Activated T-helper 2 cell treated with anti-CD3 and anti-CD28 coated beads, Interferon-gamma antibody, Interleukin-2, Interleukin-4, amounts not matched to agents 10 μg/mL and 5 μg/mL and 100 μg/mL, durations not matched to agents 14 hours and 24 hours and 36 hours (primary cell): Measurements from ENCODE around the gene CCDC70. TPM values are rescaled to one million over a fixed set of nuclear protein-coding genes. Genes with fewer than 3 reads are reported as not detected.
A peak's percentile ranks its signal among the peaks of the same experiment; 100 is the strongest.

Experiments used
- DNase-seq: peaks from one replicate; pipeline ENCODE4 v3.0.0; 2021; ENCODE audit warnings: low spot score
- H3K27ac Mint-ChIP-seq: one replicate; pipeline ENCODE4 v1.8.0; 2021; ENCODE audit warnings: mixed read lengths
- H3K27me3 Mint-ChIP-seq: one replicate; pipeline ENCODE4 v1.8.0; 2021; ENCODE audit warnings: low read depth, mixed read lengths
- H3K36me3 Mint-ChIP-seq: one replicate; pipeline ENCODE4 v1.8.0; 2021; ENCODE audit warnings: low read depth, mixed read lengths
- H3K4me1 Mint-ChIP-seq: one replicate; pipeline ENCODE4 v1.8.0; 2021; ENCODE audit warnings: low read depth, mixed read lengths
- H3K4me3 Mint-ChIP-seq: one replicate; pipeline ENCODE4 v1.8.0; 2021; ENCODE audit warnings: low read depth, mild to moderate bottlenecking, moderate library complexity, mixed read lengths
- H3K9me3 Mint-ChIP-seq: one replicate; pipeline ENCODE4 v1.8.0; 2021; ENCODE audit warnings: mixed read lengths
- intact Hi-C: fragments of 100-400 bp; cut with micrococcal nuclease; formaldehyde crosslinking; loops from one replicate; pipeline ENCODE4 v1.15.1; 2023
- total RNA-seq: library from RNA; stranded (reverse); gene quantifications from 2 replicates; pipeline ENCODE4 v1.2.3, GENCODE V29; 2022

CCDC70 gene
- total RNA-seq, 1 donor from 2014 or later: not detected

DNA sequence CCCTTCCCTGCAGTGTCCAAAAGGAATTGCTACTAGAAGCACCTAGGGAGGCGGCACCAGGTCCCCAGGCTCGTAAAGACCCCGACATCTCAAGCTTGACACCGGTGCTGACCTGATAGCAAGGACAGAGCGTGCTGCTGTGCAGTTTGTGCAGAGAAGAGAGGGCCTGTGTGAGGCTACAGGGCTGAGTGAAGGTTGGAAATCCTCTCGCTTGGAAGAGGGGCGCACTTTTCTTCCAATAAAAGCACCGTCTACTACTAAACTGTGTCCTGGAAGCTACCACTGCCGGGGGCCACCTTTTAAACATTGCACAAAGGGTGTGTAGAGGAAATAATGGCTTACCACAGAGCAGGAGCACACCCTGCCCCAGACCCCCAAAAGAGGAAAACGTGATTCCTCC, 27.8 kb upstream of the CCDC70 start:
- Mint-ChIP-seq H3K9me3 (no peaks in the 10 kb centered on the region), H3K4me3 (no peak overlapping the region), H3K4me1 (peaks cover 17% of the 10 kb centered on the region), H3K27me3 (peaks cover 40% of the 10 kb centered on the region), H3K27ac (no peak overlapping the region), H3K36me3 (no peaks in the 10 kb centered on the region)
- intact Hi-C loops: no loop called here
- no peak for DNase-seq

DNA sequence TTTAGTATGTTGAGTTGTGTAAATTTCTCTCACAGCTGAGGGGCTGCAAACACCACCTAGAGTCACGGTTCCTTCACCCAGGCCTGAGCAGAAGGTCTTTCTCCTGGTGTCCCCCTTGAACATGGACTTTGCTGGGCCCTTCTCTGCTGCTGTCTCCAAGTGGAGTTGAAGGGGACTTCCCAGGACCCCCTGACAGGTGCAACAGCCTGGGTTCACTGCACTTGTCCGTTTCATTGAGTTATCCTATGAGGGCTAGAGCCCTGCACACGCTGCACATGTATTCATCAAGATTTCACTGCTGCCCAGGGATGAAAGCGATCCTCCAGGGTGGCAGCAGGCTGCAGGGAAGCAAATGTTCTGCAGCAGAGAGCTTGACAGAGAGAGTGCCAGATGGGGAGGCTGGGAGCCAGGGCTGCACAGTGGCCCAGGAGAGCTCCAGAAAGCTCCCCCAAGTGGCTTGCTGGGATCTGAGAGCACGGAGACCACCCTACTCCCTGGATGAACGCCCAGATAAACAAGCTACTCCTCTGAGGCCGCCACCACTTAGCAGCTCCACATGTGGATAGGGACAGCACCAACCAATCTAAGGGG, 27.1 kb upstream of the CCDC70 start:
- no peak overlapping the region for H3K27ac Mint-ChIP-seq
- no peaks in the 10 kb centered on the region for H3K36me3 Mint-ChIP-seq
- DNase-seq: no peak
- peaks cover 35% of the 10 kb centered on the region for H3K27me3 Mint-ChIP-seq
- no peak overlapping the region for H3K4me3 Mint-ChIP-seq
- H3K4me1 Mint-ChIP-seq: peaks cover 17% of the 10 kb centered on the region
- H3K9me3 Mint-ChIP-seq: no peaks in the 10 kb centered on the region
- intact Hi-C loops: no loop called here

DNA sequence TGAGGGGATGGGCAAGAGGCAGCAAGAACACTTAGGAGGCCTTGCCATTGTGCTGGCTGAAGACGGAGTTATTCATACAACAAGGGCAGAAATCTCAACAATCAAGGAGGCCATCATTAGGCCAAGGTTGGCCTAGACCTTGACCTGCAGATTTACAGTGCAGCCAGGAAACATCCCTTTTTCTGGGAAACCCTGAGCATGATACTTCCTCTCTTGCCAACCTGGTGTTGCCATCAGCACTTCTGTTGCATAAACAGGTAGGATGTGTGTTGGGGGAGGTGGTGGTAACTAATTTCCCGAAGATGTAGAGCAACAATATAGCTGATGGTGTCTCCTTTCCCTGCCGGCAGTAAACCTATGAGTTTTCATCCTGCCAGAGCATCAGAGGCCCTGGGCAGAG, 24.8 kb upstream of the CCDC70 start:
- H3K9me3 Mint-ChIP-seq: no peaks in the 10 kb centered on the region
- DNase-seq: no peak
- peaks cover 16% of the 10 kb centered on the region for H3K4me1 Mint-ChIP-seq
- H3K36me3 Mint-ChIP-seq: no peaks in the 10 kb centered on the region
- H3K4me3 Mint-ChIP-seq: no peak overlapping the region
- H3K27me3 Mint-ChIP-seq: peaks cover 28% of the 10 kb centered on the region
- H3K27ac Mint-ChIP-seq: no peak overlapping the region
- intact Hi-C loops: no loop called here

- no peaks in the 10 kb centered on the region for H3K36me3 Mint-ChIP-seq
- H3K4me3 Mint-ChIP-seq: no peak overlapping the region
- intact Hi-C loops: no loop called here
- peaks cover 12% of the 10 kb centered on the region for H3K4me1 Mint-ChIP-seq
- no peak for DNase-seq
- H3K27ac Mint-ChIP-seq: no peak overlapping the region
- H3K27me3 Mint-ChIP-seq: peaks cover 18% of the 10 kb centered on the region
- no peaks in the 10 kb centered on the region for H3K9me3 Mint-ChIP-seq
Observed at GRCh38 chr13:51838240-51838846, 23.4 kb upstream of the CCDC70 start.

- Mint-ChIP-seq H3K4me1 (peaks cover 16% of the 10 kb centered on the region), H3K4me3 (no peak overlapping the region), H3K27ac (no peak overlapping the region), H3K9me3 (no peaks in the 10 kb centered on the region), H3K36me3 (no peaks in the 10 kb centered on the region), H3K27me3 (peaks cover 23% of the 10 kb centered on the region)
- intact Hi-C loops: no loop called here
- no peak for DNase-seq
Observed at GRCh38 chr13:51839711-51840540, 21.8 kb upstream of the CCDC70 start.

DNA sequence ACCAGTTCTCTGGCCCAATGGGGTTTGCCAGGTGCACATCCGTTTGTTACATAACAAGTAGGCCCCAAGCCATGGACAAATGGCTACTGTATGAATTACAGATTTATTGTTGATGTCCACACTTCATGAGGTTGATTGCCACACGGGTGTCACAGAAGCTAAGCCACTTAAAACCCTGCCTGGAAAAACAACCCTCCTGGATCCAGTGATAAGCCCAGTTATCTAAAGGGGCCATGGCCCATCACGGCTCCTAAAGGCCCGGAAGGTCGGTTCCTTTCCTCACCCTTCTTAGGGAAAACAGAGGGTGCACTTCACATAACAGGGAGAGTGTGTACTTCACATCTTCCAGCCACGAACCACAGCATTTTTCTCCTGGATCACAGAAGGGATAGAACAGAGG, 20.9 kb upstream of the CCDC70 start:
- Mint-ChIP-seq H3K9me3 (no peaks in the 10 kb centered on the region), H3K36me3 (no peaks in the 10 kb centered on the region), H3K4me3 (no peak overlapping the region), H3K27me3 (peaks cover 24% of the 10 kb centered on the region), H3K4me1 (peaks cover 21% of the 10 kb centered on the region), H3K27ac (no peak overlapping the region)
- no peak for DNase-seq
- intact Hi-C loops: no loop called here

DNA sequence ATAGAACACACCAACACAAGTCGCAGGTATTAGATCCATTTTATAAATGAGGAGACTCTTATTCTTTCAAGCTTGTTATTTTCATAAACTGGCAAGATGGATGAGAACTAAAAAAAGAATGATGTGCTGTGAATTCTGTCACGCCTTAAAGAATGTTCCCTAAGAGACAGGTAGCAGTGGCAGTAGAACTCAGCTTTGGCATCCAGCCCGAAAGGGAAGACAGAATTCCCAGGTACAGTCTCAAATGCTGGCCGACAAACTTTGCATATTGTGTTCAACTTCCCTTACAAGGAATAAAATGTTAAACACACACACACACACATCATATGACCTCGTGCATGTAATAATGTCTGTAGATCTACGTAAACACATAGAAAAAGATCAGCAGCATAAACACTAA, 20.0 kb upstream of the CCDC70 start:
- Mint-ChIP-seq H3K36me3 (no peaks in the 10 kb centered on the region), H3K9me3 (no peaks in the 10 kb centered on the region), H3K27ac (no peak overlapping the region), H3K27me3 (peaks cover 23% of the 10 kb centered on the region), H3K4me1 (peaks cover 19% of the 10 kb centered on the region), H3K4me3 (no peak overlapping the region)
- DNase-seq: no peak
- intact Hi-C loops: no loop called here

- Mint-ChIP-seq H3K36me3 (no peaks in the 10 kb centered on the region), H3K4me3 (no peak overlapping the region), H3K27me3 (peaks cover 25% of the 10 kb centered on the region), H3K9me3 (no peaks in the 10 kb centered on the region), H3K4me1 (peaks cover 10% of the 10 kb centered on the region), H3K27ac (no peak overlapping the region)
- DNase-seq: no peak
- intact Hi-C loops: no loop called here
Observed at GRCh38 chr13:51843529-51843928, 18.2 kb upstream of the CCDC70 start.

DNA sequence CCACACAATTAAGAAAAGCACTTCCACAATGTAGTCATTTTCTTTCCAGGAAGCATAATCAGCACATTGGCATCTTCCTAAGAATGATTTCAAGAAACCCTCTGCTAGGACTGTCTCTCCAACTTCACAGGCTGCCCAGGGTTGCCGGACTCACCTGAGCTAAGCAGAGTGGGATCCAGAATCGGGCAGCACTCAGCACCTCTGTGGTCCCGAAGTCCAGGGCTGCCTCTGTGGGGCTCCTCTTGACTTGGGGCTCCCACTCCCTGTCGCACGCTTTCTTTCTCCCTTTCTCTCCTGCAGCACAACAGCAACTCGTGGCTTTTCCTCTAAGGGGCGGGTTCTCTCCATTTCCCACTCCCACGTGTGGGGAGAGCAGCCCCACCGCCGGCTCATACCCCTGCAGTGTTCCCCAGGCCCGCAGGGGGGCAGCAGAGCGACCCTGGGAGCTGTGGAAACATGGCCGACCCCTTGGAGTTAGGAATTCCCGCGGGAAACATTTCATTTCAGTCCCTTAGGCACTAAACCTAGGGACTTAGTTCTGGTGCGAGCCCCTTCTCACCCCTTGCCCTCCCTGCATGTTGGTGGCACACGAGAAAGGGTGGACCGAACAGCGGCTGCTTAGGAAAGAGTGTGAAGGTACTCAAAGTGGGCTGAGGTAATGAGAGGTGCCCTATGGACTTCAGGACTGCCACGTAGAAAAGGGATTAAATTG, 16.8 kb upstream of the CCDC70 start, which contains the start of gene TMEM272:
Gene TMEM272 (minus strand): TSS at position 316 of the 712 bp plus-strand sequence. CDS start 6,647 bp downstream, outside the sequence.
- Mint-ChIP-seq H3K27ac (no peak within 1 kb of the TSS), H3K36me3 (no peaks in the 10 kb centered on the region), H3K9me3 (no peaks in the 10 kb centered on the region), H3K4me1 (peaks cover 10% of the 10 kb centered on the region), H3K27me3 (peaks cover 25% of the 10 kb centered on the region), H3K4me3 (peak within 1 kb of the TSS; percentile 20)
- peak; percentile 26 for DNase-seq
- intact Hi-C loops: loop anchor here (5.0 kb wide), 2 partner anchors 33 to 282 kb away; partner anchors contain the start of gene NEK5

DNA sequence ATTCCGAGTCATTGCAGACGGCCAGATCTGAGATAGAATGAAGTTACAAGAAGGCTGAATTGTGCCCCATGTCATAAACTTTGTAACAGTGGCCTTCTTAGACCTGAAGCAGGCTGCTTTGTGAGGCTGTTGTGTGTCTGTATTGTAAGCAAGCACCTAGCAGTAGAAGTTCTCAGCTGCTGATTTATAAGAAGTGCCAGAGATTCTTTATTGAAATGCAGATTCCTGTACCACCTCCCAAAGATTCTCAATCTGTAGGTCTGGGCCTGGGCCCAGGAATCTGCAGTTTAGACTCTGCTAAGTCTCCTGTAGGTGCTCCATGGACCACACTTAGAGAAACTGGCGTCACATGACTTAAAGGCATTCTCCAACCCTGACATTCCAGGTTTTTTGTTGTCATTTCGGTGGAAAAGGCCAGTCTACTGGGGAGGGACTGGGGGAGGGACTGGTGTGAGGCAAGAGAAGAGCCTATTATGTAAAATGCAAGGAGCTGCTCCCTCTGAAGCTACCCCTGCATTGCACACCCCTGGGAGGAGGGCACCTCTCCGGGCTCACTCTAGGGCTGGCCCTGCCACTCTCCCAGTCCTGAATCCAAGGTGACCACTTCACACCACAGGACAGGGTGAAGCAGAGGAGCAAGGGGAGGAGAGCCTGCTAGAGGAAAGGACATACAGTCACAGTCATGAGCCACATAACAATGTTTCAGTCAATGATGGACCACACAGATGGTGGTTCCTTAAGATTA, 16.0 kb upstream of the CCDC70 start:
- H3K27ac Mint-ChIP-seq: no peak overlapping the region
- intact Hi-C loops: loop anchor here (5.0 kb wide), 2 partner anchors 33 to 282 kb away; partner anchors contain the start of gene NEK5
- H3K27me3 Mint-ChIP-seq: peaks cover 25% of the 10 kb centered on the region
- H3K4me1 Mint-ChIP-seq: peaks cover 10% of the 10 kb centered on the region
- no peaks in the 10 kb centered on the region for H3K9me3 Mint-ChIP-seq
- DNase-seq: no peak
- no peaks in the 10 kb centered on the region for H3K36me3 Mint-ChIP-seq
- no peak overlapping the region for H3K4me3 Mint-ChIP-seq

GRCh38 chr13:51846756-51847155, 15.0 kb upstream of the CCDC70 start:
- no peak overlapping the region for H3K27ac Mint-ChIP-seq
- H3K4me3 Mint-ChIP-seq: no peak overlapping the region
- no peaks in the 10 kb centered on the region for H3K9me3 Mint-ChIP-seq
- peaks cover 26% of the 10 kb centered on the region for H3K27me3 Mint-ChIP-seq
- DNase-seq: no peak
- no peaks in the 10 kb centered on the region for H3K36me3 Mint-ChIP-seq
- H3K4me1 Mint-ChIP-seq: peaks cover 10% of the 10 kb centered on the region
- intact Hi-C loops: loop anchor here (5.0 kb wide), 2 partner anchors 34 to 281 kb away; partner anchors contain the start of gene NEK5

- no peak for DNase-seq
- Mint-ChIP-seq H3K27ac (no peak overlapping the region), H3K27me3 (peaks cover 22% of the 10 kb centered on the region), H3K9me3 (no peaks in the 10 kb centered on the region), H3K36me3 (no peaks in the 10 kb centered on the region), H3K4me3 (no peak overlapping the region), H3K4me1 (peaks cover 10% of the 10 kb centered on the region)
- intact Hi-C loops: loop anchor here (5.0 kb wide), 2 partner anchors 36 to 279 kb away; partner anchors contain the start of gene NEK5
Observed at GRCh38 chr13:51848674-51849073, 13.1 kb upstream of the CCDC70 start.
